IPS-15b (cell line): ENCODE results near the gene CREB1.

Experiments used
- H3K27me3 ChIP-seq: one replicate; pipeline ENCODE4 v1.6.1; 2013; ENCODE audit warnings: low read length; ENCODE audit not compliant: control insufficient read depth, insufficient read depth
- H3K36me3 ChIP-seq: one replicate; pipeline ENCODE4 v1.6.1; 2013; ENCODE audit warnings: low read length; ENCODE audit not compliant: control insufficient read depth, insufficient read depth
- H3K4me1 ChIP-seq: one replicate; pipeline ENCODE4 v1.6.1; 2013; ENCODE audit warnings: mild to moderate bottlenecking, low read length; ENCODE audit not compliant: control insufficient read depth, insufficient read depth
- H3K4me3 ChIP-seq: one replicate; pipeline ENCODE4 v1.5.1; 2013; ENCODE audit warnings: low read depth, low read length
- H3K9ac ChIP-seq: one replicate; pipeline ENCODE4 v1.6.1; 2013; ENCODE audit warnings: low read depth, mild to moderate bottlenecking, low read length
- H3K9me3 ChIP-seq: one replicate; pipeline ENCODE4 v1.6.1; 2013; ENCODE audit warnings: mild to moderate bottlenecking, low read length; ENCODE audit not compliant: control insufficient read depth, insufficient read depth

The CREB1 gene

GRCh38 chr2:207600231-207600630, 70.5 kb downstream of the CREB1 start:
- Histone ChIP-seq H3K9me3 (no peaks in the 10 kb centered on the region), H3K36me3 (no peaks in the 10 kb centered on the region), H3K4me1 (no peaks in the 10 kb centered on the region), H3K9ac (no peak overlapping the region), H3K4me3 (no peak overlapping the region), H3K27me3 (no peaks in the 10 kb centered on the region)

GRCh38 chr2:207601774-207602173, 72.0 kb downstream of the CREB1 start:
- no peak overlapping the region for H3K9ac ChIP-seq
- no peaks in the 10 kb centered on the region for H3K9me3 ChIP-seq
- H3K4me3 ChIP-seq, result no peak overlapping the region
- no peaks in the 10 kb centered on the region for H3K36me3 ChIP-seq
- H3K4me1 ChIP-seq, result no peaks in the 10 kb centered on the region
- no peaks in the 10 kb centered on the region for H3K27me3 ChIP-seq

- no peaks in the 10 kb centered on the region for H3K4me1 ChIP-seq
- no peak overlapping the region for H3K9ac ChIP-seq
- no peaks in the 10 kb centered on the region for H3K36me3 ChIP-seq
- no peaks in the 10 kb centered on the region for H3K27me3 ChIP-seq
- no peak overlapping the region for H3K4me3 ChIP-seq
- no peaks in the 10 kb centered on the region for H3K9me3 ChIP-seq
These were observed 73.7 kb downstream of the CREB1 start for GRCh38 chr2:207603486-207603885.

- no peak overlapping the region for H3K9ac ChIP-seq
- H3K4me1 ChIP-seq, result no peaks in the 10 kb centered on the region
- no peaks in the 10 kb centered on the region for H3K27me3 ChIP-seq
- H3K9me3 ChIP-seq, result no peaks in the 10 kb centered on the region
- H3K36me3 ChIP-seq, result no peaks in the 10 kb centered on the region
- no peak overlapping the region for H3K4me3 ChIP-seq
These were observed 76.6 kb downstream of the CREB1 start for GRCh38 chr2:207606399-207606798.

- H3K9ac ChIP-seq, result no peak overlapping the region
- no peaks in the 10 kb centered on the region for H3K4me1 ChIP-seq
- no peaks in the 10 kb centered on the region for H3K36me3 ChIP-seq
These were observed 77.1 kb downstream of the CREB1 start for GRCh38 chr2:207606829-207607228.

GRCh38 chr2:207612714-207613113, 83.0 kb downstream of the CREB1 start:
- no peak overlapping the region for H3K9ac ChIP-seq
- H3K27me3 ChIP-seq, result no peaks in the 10 kb centered on the region
- no peaks in the 10 kb centered on the region for H3K4me1 ChIP-seq
- H3K36me3 ChIP-seq, result peaks cover 11% of the 10 kb centered on the region
- H3K9me3 ChIP-seq, result no peaks in the 10 kb centered on the region
- H3K4me3 ChIP-seq, result no peak overlapping the region

More at GRCh38 chr2:207606829-207607228, 77.1 kb downstream of the CREB1 start:
- H3K4me3 ChIP-seq, result no peak overlapping the region
- H3K27me3 ChIP-seq, result no peaks in the 10 kb centered on the region
- no peaks in the 10 kb centered on the region for H3K9me3 ChIP-seq

GRCh38 chr2:207614824-207615223, 85.1 kb downstream of the CREB1 start:
- no peak overlapping the region for H3K9ac ChIP-seq
- H3K9me3 ChIP-seq, result no peaks in the 10 kb centered on the region
- H3K4me3 ChIP-seq, result no peak overlapping the region
- H3K27me3 ChIP-seq, result no peaks in the 10 kb centered on the region
- H3K36me3 ChIP-seq, result peaks cover 19% of the 10 kb centered on the region
- H3K4me1 ChIP-seq, result no peaks in the 10 kb centered on the region

- Histone ChIP-seq H3K9ac (no peak overlapping the region), H3K4me3 (no peak overlapping the region), H3K9me3 (no peaks in the 10 kb centered on the region), H3K4me1 (no peaks in the 10 kb centered on the region), H3K27me3 (no peaks in the 10 kb centered on the region), H3K36me3 (peaks cover 19% of the 10 kb centered on the region)
These were observed 86.4 kb downstream of the CREB1 start for GRCh38 chr2:207616185-207616584.

GRCh38 chr2:207617011-207617671, 87.4 kb downstream of the CREB1 start:
- Histone ChIP-seq H3K9ac (no peak overlapping the region), H3K9me3 (no peaks in the 10 kb centered on the region), H3K4me1 (no peaks in the 10 kb centered on the region), H3K36me3 (peaks cover 23% of the 10 kb centered on the region), H3K27me3 (no peaks in the 10 kb centered on the region), H3K4me3 (no peak overlapping the region)

- H3K9me3 ChIP-seq, result no peaks in the 10 kb centered on the region
- peaks cover 3% of the 10 kb centered on the region for H3K4me1 ChIP-seq
- no peaks in the 10 kb centered on the region for H3K27me3 ChIP-seq
- H3K36me3 ChIP-seq, result peaks cover 23% of the 10 kb centered on the region
- no peak overlapping the region for H3K9ac ChIP-seq
- no peak overlapping the region for H3K4me3 ChIP-seq
These were observed 90.0 kb downstream of the CREB1 start for GRCh38 chr2:207619764-207620203.

GRCh38 chr2:207621501-207622039, 91.8 kb downstream of the CREB1 start:
- Histone ChIP-seq H3K36me3 (peaks cover 19% of the 10 kb centered on the region), H3K9me3 (no peaks in the 10 kb centered on the region), H3K27me3 (no peaks in the 10 kb centered on the region), H3K9ac (no peak overlapping the region), H3K4me1 (peaks cover 3% of the 10 kb centered on the region), H3K4me3 (no peak overlapping the region)

- peaks cover 7% of the 10 kb centered on the region for H3K36me3 ChIP-seq
- H3K27me3 ChIP-seq, result no peaks in the 10 kb centered on the region
- H3K4me3 ChIP-seq, result peak overlapping the region; percentile 98
- peak overlapping the region; percentile 89 for H3K9ac ChIP-seq
- H3K9me3 ChIP-seq, result no peaks in the 10 kb centered on the region
- peaks cover 3% of the 10 kb centered on the region for H3K4me1 ChIP-seq
These were observed 94.6 kb downstream of the CREB1 start for GRCh38 chr2:207624185-207625013.
